ENCODE data around the gene PIN1.
"Not testable (repeated sequence)": the region's sequence is repeated elsewhere in the genome, so short reads cannot be mapped to it uniquely, and the experiment has no call there.

DNA sequence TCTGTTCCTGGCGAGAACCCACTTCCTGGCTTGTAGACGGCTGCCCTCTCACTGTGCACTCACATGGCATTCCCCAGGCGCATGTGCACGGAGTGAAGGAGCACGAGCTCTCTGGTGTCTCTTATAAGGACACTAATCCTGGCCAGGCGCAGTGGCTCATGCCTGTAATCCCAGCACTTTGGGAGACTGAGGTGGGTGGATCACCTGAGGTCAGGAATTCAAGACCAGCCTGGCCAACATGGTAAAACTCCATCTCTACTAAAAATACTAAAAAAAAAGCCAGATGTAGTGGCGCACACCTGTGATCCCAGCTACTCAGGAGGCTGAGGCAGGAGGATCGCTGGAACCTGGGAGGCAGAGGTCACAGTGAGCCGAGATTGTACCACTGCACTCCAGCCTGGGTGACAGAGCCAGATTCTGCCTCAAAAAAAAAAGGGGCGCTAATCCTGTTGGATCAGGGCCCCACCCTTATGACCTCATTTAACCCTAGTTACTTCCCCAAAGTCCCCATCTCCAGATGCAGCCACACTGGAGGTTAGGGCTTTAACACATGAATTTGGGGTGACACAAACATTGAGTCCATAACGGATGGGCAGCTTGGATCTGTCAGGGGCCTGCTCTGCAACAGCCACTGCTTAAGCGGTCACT lies 8.6 kb downstream of the PIN1 start:
- TF ChIP-seq, protein P1, sequence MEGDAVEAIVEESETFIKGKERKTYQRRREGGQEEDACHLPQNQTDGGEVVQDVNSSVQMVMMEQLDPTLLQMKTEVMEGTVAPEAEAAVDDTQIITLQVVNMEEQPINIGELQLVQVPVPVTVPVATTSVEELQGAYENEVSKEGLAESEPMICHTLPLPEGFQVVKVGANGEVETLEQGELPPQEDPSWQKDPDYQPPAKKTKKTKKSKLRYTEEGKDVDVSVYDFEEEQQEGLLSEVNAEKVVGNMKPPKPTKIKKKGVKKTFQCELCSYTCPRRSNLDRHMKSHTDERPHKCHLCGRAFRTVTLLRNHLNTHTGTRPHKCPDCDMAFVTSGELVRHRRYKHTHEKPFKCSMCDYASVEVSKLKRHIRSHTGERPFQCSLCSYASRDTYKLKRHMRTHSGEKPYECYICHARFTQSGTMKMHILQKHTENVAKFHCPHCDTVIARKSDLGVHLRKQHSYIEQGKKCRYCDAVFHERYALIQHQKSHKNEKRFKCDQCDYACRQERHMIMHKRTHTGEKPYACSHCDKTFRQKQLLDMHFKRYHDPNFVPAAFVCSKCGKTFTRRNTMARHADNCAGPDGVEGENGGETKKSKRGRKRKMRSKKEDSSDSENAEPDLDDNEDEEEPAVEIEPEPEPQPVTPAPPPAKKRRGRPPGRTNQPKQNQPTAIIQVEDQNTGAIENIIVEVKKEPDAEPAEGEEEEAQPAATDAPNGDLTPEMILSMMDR (IDR thresholded peaks at IDR 0.05; ENCODE audit: insufficient read depth, low read depth, low read length) = not testable (repeated sequence)
- TF ChIP-seq EZH2 (IDR thresholded peaks at IDR 0.05; ENCODE audit: insufficient read depth, low read length) = not testable (repeated sequence)
